GM12891 (cell line): ENCODE measurements around the gene NCOR1.
"Not testable (repeated sequence)": the region's sequence is repeated elsewhere in the genome, so short reads cannot be mapped to it uniquely, and the experiment has no call there.

Source experiments
- PAX5 ChIP-seq: IDR thresholded peaks from 2 replicates; pipeline ENCODE4 v1.6.1; 2011; ENCODE audit warnings: low read length, moderate library complexity, mild to moderate bottlenecking; ENCODE audit not compliant: insufficient read depth, severe bottlenecking
- POLR2A ChIP-seq: IDR thresholded peaks from 2 replicates; pipeline ENCODE4 v1.6.1; 2011; ENCODE audit warnings: low read depth, low read length, control low read depth
- POLR2AphosphoS5 ChIP-seq: IDR thresholded peaks from 2 replicates; pipeline ENCODE4 v1.6.1; 2011; ENCODE audit warnings: low read depth, low read length, control low read depth
- POU2F2 ChIP-seq: IDR thresholded peaks from 2 replicates; pipeline ENCODE4 v1.6.1; 2011; ENCODE audit warnings: low read depth, mild to moderate bottlenecking, control low read depth, low read length, moderate library complexity
- SPI1 ChIP-seq: IDR thresholded peaks from 2 replicates; pipeline ENCODE4 v1.6.1; 2011; ENCODE audit warnings: low read depth, low read length, control low read depth
- TAF1 ChIP-seq: IDR thresholded peaks from 2 replicates; pipeline ENCODE4 v1.6.1; 2011; ENCODE audit warnings: low read depth, low read length, control low read depth

DNA sequence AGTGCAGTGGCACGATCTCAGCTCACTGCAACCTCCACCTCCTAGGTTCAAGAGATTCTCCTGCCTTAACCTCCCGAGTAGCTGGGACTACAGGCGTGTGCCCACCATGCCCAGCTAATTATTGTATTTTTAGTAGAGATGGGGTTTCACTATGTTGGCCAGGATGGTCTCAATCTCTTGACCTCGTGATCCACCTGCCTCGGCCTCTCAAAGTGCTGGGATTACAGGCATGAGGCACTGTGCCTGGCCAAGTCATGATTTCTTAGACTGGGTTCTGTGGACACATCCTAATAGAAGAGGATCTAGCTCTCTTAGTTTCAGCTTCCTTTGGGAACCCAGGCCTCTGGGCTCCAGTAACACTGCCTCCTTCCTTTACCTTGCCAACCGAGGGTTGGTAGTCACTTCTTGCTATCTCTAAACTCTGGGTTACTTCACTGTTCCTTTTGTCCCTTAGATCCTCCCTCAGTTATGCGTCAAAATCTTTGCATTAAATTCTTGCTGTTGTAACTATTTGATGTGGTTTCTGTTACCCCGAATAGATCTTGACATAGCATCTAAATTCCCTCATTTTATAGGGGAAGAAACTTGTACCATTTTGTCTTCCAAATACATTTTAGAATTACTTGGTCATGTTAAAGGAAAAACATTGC lies 14.7 kb upstream of the NCOR1 start:
- TF ChIP-seq POLR2A, TAF1, SPI1, POLR2AphosphoS5, PAX5, POU2F2: not testable (repeated sequence)
